ENCODE results near the gene RAB3IL1. TPM values are rescaled to one million over a fixed set of nuclear protein-coding genes. Genes with fewer than 3 reads are reported as not detected.
"Not testable (repeated sequence)": the region's sequence is repeated elsewhere in the genome, so short reads cannot be mapped to it uniquely, and the experiment has no call there.

The RAB3IL1 gene, protein sequence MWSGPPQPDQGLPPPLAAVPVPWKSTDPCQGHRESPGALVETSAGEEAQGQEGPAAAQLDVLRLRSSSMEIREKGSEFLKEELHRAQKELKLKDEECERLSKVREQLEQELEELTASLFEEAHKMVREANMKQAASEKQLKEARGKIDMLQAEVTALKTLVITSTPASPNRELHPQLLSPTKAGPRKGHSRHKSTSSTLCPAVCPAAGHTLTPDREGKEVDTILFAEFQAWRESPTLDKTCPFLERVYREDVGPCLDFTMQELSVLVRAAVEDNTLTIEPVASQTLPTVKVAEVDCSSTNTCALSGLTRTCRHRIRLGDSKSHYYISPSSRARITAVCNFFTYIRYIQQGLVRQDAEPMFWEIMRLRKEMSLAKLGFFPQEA
- total RNA-seq (2021; fragmentation: NEBNext Ultra II Directional; extraction: Animal tissue kit (Norgen Biotek cat#: 25700)): 1 to 10 TPM; 5.3 to 8.8 (median 7.9) TPM
- long read RNA-seq: 0 reads

DNA sequence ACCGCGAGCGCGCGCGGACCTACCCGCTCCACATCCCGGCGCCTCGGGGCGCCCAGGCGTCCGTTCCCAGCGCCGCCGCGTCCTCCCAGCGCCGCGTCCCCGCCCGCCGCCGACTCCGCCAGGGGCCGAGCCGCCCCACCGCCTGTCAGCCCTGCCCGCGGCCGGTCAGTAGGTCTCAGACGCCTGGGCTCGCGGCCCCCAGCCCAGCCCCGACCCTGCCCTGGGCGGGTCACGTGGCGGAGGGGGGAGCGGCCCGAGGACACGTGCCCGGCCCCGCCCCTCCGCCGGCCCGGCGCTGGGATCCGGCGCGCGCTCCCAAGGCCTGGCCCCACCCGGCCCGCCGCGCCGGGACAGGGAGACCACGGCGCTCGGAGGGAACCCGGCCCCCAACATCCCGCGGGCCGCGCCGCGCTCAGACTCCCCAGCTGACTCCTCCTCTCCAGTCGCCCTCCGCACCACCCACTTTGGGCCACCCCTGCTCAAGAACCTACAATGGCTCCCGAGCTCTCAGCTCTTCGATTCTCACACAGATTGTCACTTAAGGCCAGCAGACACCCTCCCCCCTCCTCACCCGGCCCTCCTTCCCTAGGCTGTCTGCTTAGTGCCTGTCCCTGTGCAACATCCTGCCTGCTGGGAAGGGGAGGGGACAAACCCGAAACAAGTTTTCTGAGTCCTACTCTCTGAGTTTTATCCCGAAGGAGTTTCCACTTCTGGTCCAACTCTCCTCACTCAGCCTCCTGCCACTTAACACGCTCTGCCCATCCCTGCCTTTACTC is at the start of gene RAB3IL1:
Gene RAB3IL1, minus strand, starts transcription at position 233 of the 776 bp plus-strand sequence. Its CDS starts 199 bp downstream, at position 34.
- no peaks in the 10 kb centered on the region for H3K9me3 Mint-ChIP-seq
- H3K4me1 Mint-ChIP-seq (ENCODE audit: low read depth): peaks cover 9% of the 10 kb centered on the region
- peak within 1 kb of the TSS; percentile 88 for H3K4me3 Mint-ChIP-seq
- H3K27ac Mint-ChIP-seq: peak within 1 kb of the TSS; percentile 76
- H3K36me3 Mint-ChIP-seq (ENCODE audit: low read depth): no peaks in the 10 kb centered on the region
- no peak for DNase-seq
- TF ChIP-seq, protein P1, sequence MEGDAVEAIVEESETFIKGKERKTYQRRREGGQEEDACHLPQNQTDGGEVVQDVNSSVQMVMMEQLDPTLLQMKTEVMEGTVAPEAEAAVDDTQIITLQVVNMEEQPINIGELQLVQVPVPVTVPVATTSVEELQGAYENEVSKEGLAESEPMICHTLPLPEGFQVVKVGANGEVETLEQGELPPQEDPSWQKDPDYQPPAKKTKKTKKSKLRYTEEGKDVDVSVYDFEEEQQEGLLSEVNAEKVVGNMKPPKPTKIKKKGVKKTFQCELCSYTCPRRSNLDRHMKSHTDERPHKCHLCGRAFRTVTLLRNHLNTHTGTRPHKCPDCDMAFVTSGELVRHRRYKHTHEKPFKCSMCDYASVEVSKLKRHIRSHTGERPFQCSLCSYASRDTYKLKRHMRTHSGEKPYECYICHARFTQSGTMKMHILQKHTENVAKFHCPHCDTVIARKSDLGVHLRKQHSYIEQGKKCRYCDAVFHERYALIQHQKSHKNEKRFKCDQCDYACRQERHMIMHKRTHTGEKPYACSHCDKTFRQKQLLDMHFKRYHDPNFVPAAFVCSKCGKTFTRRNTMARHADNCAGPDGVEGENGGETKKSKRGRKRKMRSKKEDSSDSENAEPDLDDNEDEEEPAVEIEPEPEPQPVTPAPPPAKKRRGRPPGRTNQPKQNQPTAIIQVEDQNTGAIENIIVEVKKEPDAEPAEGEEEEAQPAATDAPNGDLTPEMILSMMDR (IDR thresholded peaks at IDR 0.05): no peak
- peaks cover 3% of the 10 kb centered on the region; the same call in 1 of the 2 replicates for H3K27me3 Mint-ChIP-seq (ENCODE audit: insufficient read depth)

DNA sequence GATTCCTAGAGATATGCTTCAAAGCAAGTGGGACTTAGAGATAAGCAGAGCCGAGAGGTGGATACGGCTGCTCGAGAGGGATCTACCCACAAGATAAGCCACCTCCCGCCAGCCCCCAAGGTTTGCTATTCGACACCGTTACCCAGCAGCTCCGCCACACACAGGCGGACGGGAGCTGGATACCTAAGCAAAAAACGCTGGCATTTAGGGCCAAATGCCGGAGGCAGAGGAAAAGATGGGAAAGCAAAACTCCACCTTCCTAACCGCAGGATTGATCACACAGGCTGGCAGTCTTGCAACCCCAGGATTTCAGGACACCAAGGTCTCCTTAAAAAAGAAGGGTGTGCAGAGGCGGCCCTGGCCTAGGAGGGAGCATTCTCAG is 49.4 kb upstream of the RAB3IL1 start:
- peaks cover 77% of the 10 kb centered on the region for H3K4me1 Mint-ChIP-seq (ENCODE audit: low read depth)
- peaks cover 42% of the 10 kb centered on the region for H3K36me3 Mint-ChIP-seq (ENCODE audit: low read depth)
- TF ChIP-seq, protein P1 (IDR thresholded peaks at IDR 0.05): no peak
- no peaks in the 10 kb centered on the region for H3K9me3 Mint-ChIP-seq
- H3K27ac Mint-ChIP-seq: peak overlapping the region; percentile 97
- peak; percentile 41 for DNase-seq
- peaks cover 18% of the 10 kb centered on the region for H3K27me3 Mint-ChIP-seq (ENCODE audit: insufficient read depth)
- peak overlapping the region; percentile 97 for H3K4me3 Mint-ChIP-seq

DNA sequence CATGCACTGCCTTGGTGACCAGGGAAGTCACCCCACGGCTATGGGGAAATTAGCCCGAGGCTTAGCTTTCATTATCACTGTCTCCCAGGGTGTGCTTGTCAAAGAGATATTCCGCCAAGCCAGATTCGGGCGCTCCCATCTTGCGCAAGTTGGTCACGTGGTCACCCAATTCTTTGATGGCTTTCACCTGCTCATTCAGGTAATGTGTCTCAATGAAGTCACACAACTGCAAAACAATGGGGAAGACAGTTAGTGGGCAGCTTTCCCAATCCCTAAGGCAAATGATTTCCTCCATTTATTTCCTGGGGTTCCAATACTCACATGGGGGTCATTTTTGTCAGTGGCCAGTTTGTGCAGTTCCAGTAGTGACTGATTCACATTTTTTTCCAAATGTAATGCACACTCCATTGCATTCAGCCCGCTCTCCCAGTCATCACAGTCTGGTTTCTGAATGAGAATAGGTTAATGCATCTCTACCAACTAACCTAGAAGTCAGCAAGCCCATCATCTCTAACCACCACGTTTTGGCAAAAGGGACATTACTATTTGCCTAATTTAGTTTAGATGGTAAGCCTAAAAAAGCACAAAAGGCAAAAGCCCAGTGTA is 47.4 kb upstream of the RAB3IL1 start:
- H3K9me3 Mint-ChIP-seq, DNase-seq: not testable (repeated sequence)
- H3K27me3 Mint-ChIP-seq (ENCODE audit: insufficient read depth): peaks cover 23% of the 10 kb centered on the region

DNA sequence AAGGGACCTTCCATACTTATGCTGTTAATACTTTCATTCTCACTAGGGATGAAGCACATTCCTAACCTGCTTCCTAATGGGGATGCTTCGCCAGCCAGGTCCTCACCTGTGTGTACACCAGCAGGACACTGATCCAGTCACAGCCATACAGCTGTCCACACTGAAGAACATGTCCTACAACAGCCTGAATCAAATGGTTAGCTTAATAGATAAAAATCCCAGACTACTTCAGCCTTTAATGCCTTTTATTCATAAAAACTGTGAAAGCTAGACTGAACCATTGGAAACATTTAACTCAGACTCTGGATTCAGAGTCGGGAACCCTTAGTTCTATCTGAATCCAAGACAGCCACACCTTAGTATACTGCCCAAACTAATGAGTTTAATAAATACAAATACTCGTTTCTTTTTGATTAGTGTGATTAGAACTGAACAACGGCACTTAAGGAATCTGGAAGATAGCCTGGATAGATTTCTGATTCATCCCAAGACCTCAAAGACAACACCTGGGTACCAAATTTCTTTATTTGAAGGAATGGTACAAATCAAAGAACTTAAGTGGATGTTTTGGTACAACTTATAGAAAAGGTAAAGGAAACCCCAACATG is 46.8 kb upstream of the RAB3IL1 start:
- Mint-ChIP-seq H3K9me3 (no peaks in the 10 kb centered on the region), H3K4me3 (peak overlapping the region; percentile 97), H3K27ac (peak overlapping the region; percentile 68), H3K4me1 (ENCODE audit: low read depth) (peaks cover 57% of the 10 kb centered on the region), H3K36me3 (ENCODE audit: low read depth) (peaks cover 42% of the 10 kb centered on the region), H3K27me3 (ENCODE audit: insufficient read depth) (peaks cover 23% of the 10 kb centered on the region)
- DNase-seq: no peak
- TF ChIP-seq, protein P1 (IDR thresholded peaks at IDR 0.05): no peak

More for the DNA sequence above, 47.4 kb upstream of the RAB3IL1 start:
- Mint-ChIP-seq H3K4me1 (ENCODE audit: low read depth) (peaks cover 63% of the 10 kb centered on the region), H3K27ac (peak overlapping the region; percentile 97), H3K36me3 (ENCODE audit: low read depth) (peaks cover 42% of the 10 kb centered on the region), H3K4me3 (peak overlapping the region; percentile 97)

DNA sequence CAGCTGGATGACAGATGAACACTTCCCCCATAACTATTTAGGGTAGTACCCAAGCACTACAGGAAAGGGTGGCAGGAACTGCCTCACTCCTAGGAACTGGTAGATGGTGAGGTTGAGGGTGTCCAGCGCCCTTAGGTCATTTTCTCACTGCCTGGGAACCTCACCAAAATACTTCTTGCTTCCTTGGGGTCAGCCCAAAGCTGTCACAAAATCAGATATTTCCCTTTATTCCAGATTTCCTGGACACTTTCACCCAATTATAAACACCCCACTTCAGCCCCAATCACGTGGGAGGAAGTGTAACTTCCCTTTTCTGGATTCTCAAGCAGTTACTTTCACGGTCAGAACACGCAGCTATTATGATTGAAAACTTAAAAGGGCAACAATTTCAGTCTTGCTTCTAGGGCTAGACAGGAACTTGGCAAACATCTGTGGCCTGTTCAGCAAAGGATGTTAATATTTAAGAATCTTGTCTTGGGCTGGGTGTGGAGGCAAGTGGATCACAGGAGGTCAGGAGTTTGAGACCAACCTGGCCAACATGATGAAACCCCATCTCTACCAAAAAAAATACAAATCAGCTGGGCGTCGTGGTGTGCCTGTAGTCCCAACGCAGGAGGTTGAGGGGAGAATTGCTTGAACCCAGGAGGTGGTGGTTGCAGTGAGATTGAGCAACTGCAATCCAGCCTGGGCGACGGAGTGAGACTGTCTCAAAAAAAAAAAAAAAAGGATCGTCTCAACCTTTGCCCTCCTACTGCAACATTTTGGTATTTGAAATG is 46.1 kb upstream of the RAB3IL1 start:
- Mint-ChIP-seq H3K27me3 (ENCODE audit: insufficient read depth) (peaks cover 21% of the 10 kb centered on the region), H3K27ac (peak overlapping the region; percentile 68), H3K4me3 (peak overlapping the region; percentile 97), H3K4me1 (ENCODE audit: low read depth) (peaks cover 50% of the 10 kb centered on the region), H3K36me3 (ENCODE audit: low read depth) (peaks cover 42% of the 10 kb centered on the region), H3K9me3 (no peaks in the 10 kb centered on the region)
- peak; percentile 48 for DNase-seq
- TF ChIP-seq, protein P1 (IDR thresholded peaks at IDR 0.05): no peak
